HepG2 (cell line): Measurements from ENCODE around the gene ANO4. TPM values are rescaled to one million over a fixed set of nuclear protein-coding genes. Genes with fewer than 3 reads are reported as not detected.

Source experiments
- ATAC-seq: fragments of 200-7000 bp; cut with Tn5 transposase; 3 replicates; pipeline ENCODE4 v1.9.1; 2020; ENCODE audit warnings: mild to moderate bottlenecking, moderate library complexity
- BruUV-seq: library from RNA; stranded (reverse); fragments of 400-500 nt; replicated peaks from 2 replicates; lab custom pipeline; 2021; lab: Mats Ljungman, UMichigan
- CTCF ChIA-PET: fragments of 300-600 bp; formaldehyde crosslinking; extraction: SDS; loops from one replicate; lab custom pipeline; 2021; ENCODE audit warnings: low total read pairs, inconsistent platforms, low intra/inter-chr PET ratio; lab: Yijun Ruan, JAX
- POLR2A ChIA-PET: fragments of 350-600 bp; sonication (Branson Sonifier 250); formaldehyde crosslinking; loops from one replicate; lab custom pipeline; 2020; ENCODE audit warnings: antibody characterized with exemption, inconsistent platforms; lab: Yijun Ruan, JAX
- DNase-seq: peaks from one replicate; pipeline ENCODE4 v3.0.0-alpha.2; 2015; ENCODE audit warnings: low spot score
- FAIRE-seq: peaks from 3 replicates; lab custom pipeline; 2011; peaks lifted over from hg19 to GRCh38; lab: Jason Lieb, UNC
- H2AFZ ChIP-seq: one replicate; pipeline ENCODE4 v1.6.1; 2011; ENCODE audit warnings: low read length, inconsistent platforms
- H3K27ac ChIP-seq: fragments of 300-600 bp; 3 replicates; pipeline ENCODE4 v1.8.0; 2011; ENCODE audit warnings: mixed run types, mild to moderate bottlenecking, mixed read lengths, low read length, inconsistent platforms; ENCODE audit not compliant: insufficient read depth; ENCODE audit errors: extremely low read length
- H3K27me3 ChIP-seq, 2 experiments: fragments of 200-600 bp in 1 of 2; 2 replicates in 1 of 2; 3 replicates in 1 of 2; pipeline versions ENCODE4 v1.6.0 to v1.8.0; 2011; ENCODE audit warnings: low read length in 2 of 2, mild to moderate bottlenecking in 2 of 2, moderate library complexity in 2 of 2, inconsistent platforms in 1 of 2; ENCODE audit not compliant: insufficient read depth in 2 of 2, control insufficient read depth in 1 of 2
- H3K36me3 ChIP-seq, 2 experiments: fragments of 200-600 bp in 1 of 2; replicated peaks in 1 of 2; 2 replicates in 1 of 2; 3 replicates in 1 of 2; pipeline versions ENCODE4 v1.5.1 to v1.8.0; 2011; ENCODE audit warnings: low read length in 2 of 2, inconsistent platforms in 1 of 2; ENCODE audit not compliant: insufficient read depth in 2 of 2, control insufficient read depth in 1 of 2
- H3K4me1 ChIP-seq: 2 replicates; pipeline ENCODE4 v1.5.1; 2012; ENCODE audit warnings: low read length, inconsistent platforms; ENCODE audit not compliant: insufficient read depth
- H3K4me2 ChIP-seq: 2 replicates; pipeline ENCODE4 v1.6.0; 2011; ENCODE audit warnings: low read depth, low read length, inconsistent platforms
- H3K4me3 ChIP-seq, 3 experiments: fragments of 200-600 bp in 1 of 3; sonication (generic), shearing (Covaris generic) in 1 of 3; replicated peaks in 1 of 3; 2 replicates each; pipeline ENCODE4 v1.5.1; 2011 to 2016; ENCODE audit warnings: low read length in 3 of 3, inconsistent platforms in 2 of 3, low read depth in 2 of 3, mild to moderate bottlenecking in 2 of 3, control low read depth in 1 of 3, mixed read lengths in 1 of 3; ENCODE audit not compliant: insufficient read depth in 1 of 3
- H3K79me2 ChIP-seq: one replicate; pipeline ENCODE4 v1.6.1; 2011; ENCODE audit warnings: low read length, inconsistent platforms; ENCODE audit not compliant: insufficient read depth
- H3K9ac ChIP-seq: 2 replicates; pipeline ENCODE4 v1.6.0; 2011; ENCODE audit warnings: mild to moderate bottlenecking, low read depth, low read length, inconsistent platforms; ENCODE audit not compliant: insufficient read depth
- H3K9me3 ChIP-seq: 2 replicates; pipeline ENCODE4 v1.5.1; 2012; ENCODE audit warnings: mild to moderate bottlenecking, low read length
- H4K20me1 ChIP-seq: 2 replicates; pipeline ENCODE4 v1.6.0; 2011; ENCODE audit warnings: inconsistent platforms, mild to moderate bottlenecking, low read length, moderate library complexity; ENCODE audit not compliant: insufficient read depth
- CBX5 ChIP-seq: sonication (generic); formaldehyde crosslinking; IDR thresholded peaks from 2 replicates; pipeline ENCODE4 v1.4.0; 2020; ENCODE audit warnings: missing genetic modification reagents, borderline replicate concordance
- ESRRA ChIP-seq: sonication (generic); formaldehyde crosslinking; IDR thresholded peaks from 2 replicates; pipeline ENCODE4 v1.5.1; 2020; ENCODE audit warnings: mild to moderate bottlenecking, low read depth, missing genetic modification reagents
- GPBP1L1 ChIP-seq: sonication (generic); formaldehyde crosslinking; IDR thresholded peaks from 2 replicates; pipeline ENCODE4 v1.5.0; 2020; ENCODE audit warnings: mild to moderate bottlenecking, missing genetic modification reagents
- GRHL1 ChIP-seq: sonication (generic); formaldehyde crosslinking; conservative IDR thresholded peaks from 2 replicates; pipeline ENCODE4 v1.8.0; 2022; ENCODE audit warnings: missing genetic modification reagents
- KLF9 ChIP-seq: IDR thresholded peaks from 2 replicates; pipeline ENCODE4 v1.6.1; 2016; ENCODE audit warnings: low read depth
- MXD1 ChIP-seq: sonication (generic); formaldehyde crosslinking; IDR thresholded peaks from 2 replicates; pipeline ENCODE4 v1.4.0; 2020; ENCODE audit warnings: mild to moderate bottlenecking, missing genetic modification reagents
- NRL ChIP-seq: sonication (generic); formaldehyde crosslinking; IDR thresholded peaks from 2 replicates; pipeline ENCODE4 v1.5.0; 2020; ENCODE audit warnings: missing genetic modification reagents, mild to moderate bottlenecking, moderate library complexity, borderline replicate concordance
- SPEN ChIP-seq: sonication (generic); formaldehyde crosslinking; IDR thresholded peaks from 2 replicates; pipeline ENCODE4 v1.5.1; 2020; ENCODE audit warnings: low read depth, mild to moderate bottlenecking, missing genetic modification reagents
- YEATS2 ChIP-seq: sonication (generic); formaldehyde crosslinking; IDR thresholded peaks from 2 replicates; pipeline ENCODE4 v1.4.0; 2020; ENCODE audit warnings: missing genetic modification reagents, borderline replicate concordance
- ZNF136 ChIP-seq: sonication (generic); formaldehyde crosslinking; IDR thresholded peaks from 2 replicates; pipeline ENCODE4 v1.8.1; 2022; ENCODE audit warnings: low read depth, mild to moderate bottlenecking, moderate library complexity, missing genetic modification reagents
- ZNF44 ChIP-seq: sonication (generic); formaldehyde crosslinking; IDR thresholded peaks from 2 replicates; pipeline ENCODE4 v1.5.1; 2020; ENCODE audit warnings: mild to moderate bottlenecking, missing genetic modification reagents
- ZNF546 ChIP-seq: sonication (generic); formaldehyde crosslinking; conservative IDR thresholded peaks from 2 replicates; pipeline ENCODE4 v1.8.1; 2023; ENCODE audit warnings: mild to moderate bottlenecking, missing genetic modification reagents
- ZNF549 ChIP-seq: sonication (generic); formaldehyde crosslinking; IDR thresholded peaks from 2 replicates; pipeline ENCODE4 v1.5.0; 2020; ENCODE audit warnings: missing genetic modification reagents
- ZNF703 ChIP-seq: sonication (generic); formaldehyde crosslinking; IDR thresholded peaks from 2 replicates; pipeline ENCODE4 v1.5.1; 2020; ENCODE audit warnings: missing genetic modification reagents, mild to moderate bottlenecking, moderate library complexity, borderline replicate concordance
- ZNF850 ChIP-seq: sonication (generic); formaldehyde crosslinking; conservative IDR thresholded peaks from 2 replicates; pipeline ENCODE4 v1.9.0; 2021; ENCODE audit warnings: mild to moderate bottlenecking, missing genetic modification reagents
- ZSCAN9 ChIP-seq: IDR thresholded peaks from 2 replicates; pipeline ENCODE4 v1.6.1; 2016; ENCODE audit warnings: borderline replicate concordance
- WGBS: methylation state at CpG from one replicate; pipeline ENCODE4 v1.1.6; 2017; ENCODE audit warnings: low lambda C conversion rate; 5-methylcytosine and 5-hydroxymethylcytosine counted together
- in situ Hi-C: cut with HindIII; loops from 2 replicates; pipeline ENCODE4 v1.10.0; 2017; ENCODE audit warnings: low pct_unique_long_range_greater_than_20kb; ENCODE audit not compliant: extremely low pct_ligation_motif_present
- intact Hi-C: fragments of 100-400 bp; cut with micrococcal nuclease; formaldehyde crosslinking; loops from one replicate; pipeline ENCODE4 v1.10.0; 2022; ENCODE audit not compliant: unreplicated experiment
- polyA plus RNA-seq, 8 experiments: library from polyadenylated mRNA; depleted of rRNA in 3 of 8; stranded (reverse) in 7 of 8; unstranded in 1 of 8; fragments of >200 nt; fragmentation: Illumina TruSeq in 4 of 8; extraction: Trizol in 4 of 8; gene quantifications; 2 replicates each; pipeline versions ENCODE4 v1.2.1 to v1.2.3, GENCODE V29; 2011 to 2016; ENCODE audit warnings: low read depth in 4 of 8, missing spikeins in 1 of 8, mixed read lengths in 1 of 8; ENCODE audit not compliant: insufficient read depth in 1 of 8
- total RNA-seq, 5 experiments: library from RNA; depleted of rRNA; stranded (reverse); fragments of >200 nt; fragmentation: Illumina TruSeq; extraction: Trizol; gene quantifications; 2 replicates each; pipeline ENCODE4 v1.2.3, GENCODE V29; 2016; ENCODE audit warnings: low read depth in 1 of 5

Gene ANO4
- total and polyA plus RNA-seq, 2 of the 13 experiments (the other 11 are each of a cell fraction or from before 2014, with no cell fraction given): not detected

- intact Hi-C loops (loop anchor here (10.0 kb wide), 1 partner anchor 119 kb away; no protein-coding TSS in a partner anchor), in situ Hi-C loops (no loop called here)
- Histone ChIP-seq H3K36me3 (no peaks in the 10 kb centered on the region), H4K20me1 (no peaks in the 10 kb centered on the region), H3K27me3 (no peaks in the 10 kb centered on the region; a peak in 1 of 5 replicates), H3K4me2 (no peak overlapping the region), H3K4me1 (no peaks in the 10 kb centered on the region), H3K9ac (no peak overlapping the region), H3K4me3 (no peak overlapping the region), H2AFZ (no peak overlapping the region), H3K79me2 (no peaks in the 10 kb centered on the region), H3K27ac (no peak overlapping the region), H3K9me3 (no peaks in the 10 kb centered on the region)
- DNase-seq (no peak), FAIRE-seq (no peak), ATAC-seq (no peak)
- BruUV-seq: no TSS peak
- TF ChIP-seq ZNF850 (no peak), ESRRA (CRISPR knock-in tag) (no peak), GPBP1L1 (CRISPR knock-in tag) (no peak), ZNF549 (CRISPR knock-in tag) (no peak), ZNF44 (CRISPR knock-in tag) (no peak), YEATS2 (CRISPR knock-in tag) (no peak), NRL (CRISPR knock-in tag) (no peak), KLF9 (CRISPR knock-in tag) (no peak), SPEN (no peak), MXD1 (CRISPR knock-in tag) (no peak), ZNF703 (CRISPR knock-in tag) (no peak), ZNF136 (no peak), CBX5 (CRISPR knock-in tag) (no peak), ZSCAN9 (CRISPR knock-in tag) (no peak), GRHL1 (CRISPR knock-in tag) (no peak), ZNF546 (CRISPR knock-in tag) (no peak)
- CTCF ChIA-PET: no interaction called here
- POLR2A ChIA-PET: no interaction called here
- WGBS: 4% methylated on average over 3 of the region's 3 CpGs
Observed at GRCh38 chr12:100963381-100963780, 168.8 kb downstream of the ANO4 start.
